ENCODE measurements around the gene ARHGAP32.

GRCh38 chr11:129213261-129213660, 21.1 kb upstream of the ARHGAP32 start:
- no peak for TF ChIP-seq ZFP30 (CRISPR knock-in tag; IDR thresholded peaks at IDR 0.05)
- TF ChIP-seq PATZ1 (CRISPR knock-in tag; IDR thresholded peaks at IDR 0.05; ENCODE audit: borderline replicate concordance), result no peak
- TF ChIP-seq ISL1 (CRISPR knock-in tag; IDR thresholded peaks at IDR 0.05), result no peak
- TF ChIP-seq ARNTL (CRISPR knock-in tag; IDR thresholded peaks at IDR 0.05; ENCODE audit: borderline replicate concordance, low read depth), result no peak
- no peak for TF ChIP-seq ESRRG (CRISPR knock-in tag; IDR thresholded peaks at IDR 0.05)
- no peak for TF ChIP-seq ZFP3 (CRISPR knock-in tag; IDR thresholded peaks at IDR 0.05)
- no peak for TF ChIP-seq CREB5 (CRISPR knock-in tag; IDR thresholded peaks at IDR 0.05; ENCODE audit: low read depth)
- TF ChIP-seq GLIS3 (CRISPR knock-in tag; IDR thresholded peaks at IDR 0.05), result no peak
- no peak for TF ChIP-seq CSDC2 (CRISPR knock-in tag; IDR thresholded peaks at IDR 0.05)
- TF ChIP-seq ZC3H10 (CRISPR knock-in tag; IDR thresholded peaks at IDR 0.05), result no peak
- TF ChIP-seq BACH2 (CRISPR knock-in tag; IDR thresholded peaks at IDR 0.05; ENCODE audit: borderline replicate concordance), result no peak
